ENCODE data around the gene N4BP2L1.

The N4BP2L1 gene

GRCh38 chr13:32427852-32428580 is at the start of gene N4BP2L1:
TSS of gene N4BP2L1 (minus strand) at chr13:32428130. CDS start at chr13:32428082, 48 bp downstream.
- peak; percentile 61 for DNase-seq

DNA sequence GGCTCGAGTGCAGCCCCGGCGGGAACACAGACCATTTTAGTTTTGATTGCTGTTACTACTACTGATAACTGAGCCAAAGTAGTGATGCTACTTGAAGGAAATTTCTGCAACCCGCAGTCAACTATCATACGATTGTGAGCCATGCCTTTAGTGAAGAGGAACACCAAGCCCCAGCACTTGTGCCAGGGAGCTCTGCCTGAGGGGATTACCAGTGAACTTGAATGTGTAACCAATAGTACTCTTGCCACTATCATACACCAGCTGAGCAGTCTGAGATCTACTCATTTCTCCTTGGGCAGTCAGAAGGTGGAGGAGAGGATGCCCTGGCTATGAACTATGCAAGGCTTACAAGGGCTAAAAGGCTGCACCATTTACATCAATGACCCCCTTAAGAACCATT is 49.0 kb upstream of the N4BP2L1 start:
- no peak for DNase-seq

DNA sequence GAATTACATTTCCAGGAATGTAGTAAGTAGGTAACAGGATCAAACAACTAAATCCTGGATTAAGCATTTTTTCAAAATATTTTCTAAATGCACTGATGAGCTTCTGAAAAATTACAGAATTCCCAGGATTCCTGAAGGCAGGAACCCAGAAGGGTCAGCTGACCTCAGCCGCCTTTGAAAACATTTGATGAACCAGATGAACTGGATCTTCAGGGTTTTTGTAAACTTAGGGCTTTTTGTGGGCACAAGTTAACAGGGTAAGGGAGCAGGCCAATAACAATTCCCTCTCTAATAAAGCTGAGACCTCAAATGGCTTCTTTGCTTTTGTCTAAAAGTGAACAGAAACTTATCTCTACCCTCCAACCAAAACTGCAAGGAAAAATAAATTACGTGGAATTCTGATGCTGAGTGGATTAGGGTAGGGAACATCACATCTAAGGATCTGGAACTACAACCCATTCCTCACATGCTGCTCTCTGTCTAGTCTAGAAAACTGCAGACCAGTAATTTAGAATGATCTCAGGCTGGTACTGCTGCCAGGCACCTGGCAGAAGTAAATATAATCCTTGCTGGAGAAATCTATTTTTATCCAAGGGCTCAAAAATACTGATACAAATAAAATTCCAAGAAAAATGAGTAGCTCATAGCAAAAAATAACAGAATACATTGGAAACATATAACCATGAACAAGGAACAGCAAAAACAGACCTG is 48.2 kb upstream of the N4BP2L1 start:
- no peak for DNase-seq

DNA sequence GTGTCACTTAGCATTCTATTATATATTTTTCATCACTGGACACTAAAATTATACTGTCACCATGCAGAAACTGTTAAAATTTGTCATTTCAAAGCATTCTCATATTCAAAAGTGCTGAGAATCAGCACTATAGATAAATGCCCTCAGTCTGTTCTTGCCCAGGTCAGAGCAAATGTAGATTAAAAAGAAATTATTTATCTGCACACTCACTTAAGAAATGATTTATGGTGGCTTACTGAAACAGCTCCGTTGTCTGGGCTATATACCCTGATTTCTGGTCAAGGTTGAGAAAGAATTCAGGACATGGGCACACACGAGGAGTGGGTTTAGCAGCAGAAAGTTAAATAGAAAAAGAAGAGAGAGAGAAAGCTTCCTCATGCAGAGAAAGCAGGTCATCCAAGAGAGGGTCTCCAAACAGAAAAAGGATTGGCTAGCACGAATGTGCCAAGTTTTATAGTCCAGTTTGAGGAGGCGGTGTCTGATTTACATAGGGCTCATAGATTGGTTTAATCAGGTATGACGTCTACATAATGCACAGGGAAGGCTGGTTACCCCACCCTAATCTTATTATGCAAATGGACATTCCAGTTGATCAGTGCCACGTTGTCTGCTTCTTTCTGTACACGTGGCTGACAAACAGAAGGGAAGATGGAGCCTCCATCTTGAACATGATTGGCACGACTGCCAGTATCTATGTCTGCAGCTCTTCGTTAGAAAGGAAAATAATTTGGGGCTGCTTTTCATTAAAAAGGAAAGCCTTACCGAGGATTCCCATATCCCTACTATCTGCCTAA is 47.3 kb upstream of the N4BP2L1 start:
- no peak for DNase-seq

GRCh38 chr13:32473650-32474049 is 45.7 kb upstream of the N4BP2L1 start:
- no peak for DNase-seq

DNA sequence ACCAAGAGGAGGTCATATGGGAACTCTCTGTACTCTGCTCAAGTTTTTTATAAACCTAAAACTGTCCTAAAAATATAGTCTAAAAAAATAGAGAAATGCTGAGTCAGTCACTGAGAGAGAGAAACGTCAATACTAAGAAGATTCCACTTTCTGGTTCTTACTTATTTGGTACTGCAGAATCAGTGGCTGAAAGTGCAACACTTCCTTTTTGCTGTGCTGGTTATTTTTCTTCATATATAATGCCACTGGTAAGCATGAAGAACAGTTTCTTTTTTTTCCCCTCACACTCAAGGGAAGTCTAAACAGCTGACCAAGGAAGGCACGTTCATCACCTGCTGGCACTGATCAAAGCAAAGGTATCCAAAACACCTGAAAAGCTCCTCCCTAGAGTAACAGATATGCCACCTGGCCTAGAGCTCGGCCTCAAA is 44.3 kb upstream of the N4BP2L1 start:
- no peak for DNase-seq

GRCh38 chr13:32471187-32471922 is 43.4 kb upstream of the N4BP2L1 start:
- no peak for DNase-seq

GRCh38 chr13:32468502-32469142 is 40.7 kb upstream of the N4BP2L1 start:
- DNase-seq: no peak

GRCh38 chr13:32456591-32456990 is 28.7 kb upstream of the N4BP2L1 start:
- no peak for DNase-seq

DNA sequence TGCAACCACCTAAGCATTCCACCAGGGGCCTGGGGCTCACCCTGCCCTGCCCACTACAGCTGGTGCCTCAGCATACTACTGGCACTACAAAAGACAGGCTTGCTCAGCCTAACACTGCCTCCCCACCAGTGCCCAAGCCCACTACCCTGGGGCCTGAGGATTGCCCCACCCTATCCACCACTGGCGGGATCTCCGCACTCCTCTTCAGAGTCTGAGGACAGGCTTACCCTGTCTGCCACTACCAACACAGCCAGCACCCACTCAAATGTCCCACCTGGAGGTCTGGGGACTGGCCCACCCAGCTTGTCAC is 27.6 kb upstream of the N4BP2L1 start:
- no peak for DNase-seq

- DNase-seq: no peak
Observed at GRCh38 chr13:32454886-32455593, 27.1 kb upstream of the N4BP2L1 start.

GRCh38 chr13:32453981-32454380 is 26.1 kb upstream of the N4BP2L1 start:
- DNase-seq: no peak

DNA sequence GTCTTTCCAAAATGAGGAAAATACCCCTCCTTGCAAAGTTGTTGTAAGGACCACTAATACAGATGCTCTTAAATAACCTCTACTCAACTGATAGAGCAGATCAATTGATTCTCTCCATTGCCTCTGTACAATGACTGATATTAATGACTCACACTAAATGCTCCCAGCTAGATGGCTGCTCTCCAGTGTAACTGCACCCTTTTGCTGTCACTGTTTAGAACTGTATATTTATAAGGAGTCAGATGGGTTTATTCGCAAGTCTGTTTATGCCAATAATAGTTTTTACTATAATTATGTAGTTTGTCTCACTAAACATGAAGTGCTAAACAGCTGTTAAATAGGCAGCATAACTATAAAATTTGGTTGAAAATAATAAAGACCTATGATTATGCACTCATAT is 21.0 kb upstream of the N4BP2L1 start:
- no peak for DNase-seq

- DNase-seq: no peak
Observed at GRCh38 chr13:32447894-32448623, 20.1 kb upstream of the N4BP2L1 start.

GRCh38 chr13:32446773-32447465 is 19.0 kb upstream of the N4BP2L1 start:
- DNase-seq: no peak

GRCh38 chr13:32446220-32446619 is 18.3 kb upstream of the N4BP2L1 start:
- no peak for DNase-seq

DNA sequence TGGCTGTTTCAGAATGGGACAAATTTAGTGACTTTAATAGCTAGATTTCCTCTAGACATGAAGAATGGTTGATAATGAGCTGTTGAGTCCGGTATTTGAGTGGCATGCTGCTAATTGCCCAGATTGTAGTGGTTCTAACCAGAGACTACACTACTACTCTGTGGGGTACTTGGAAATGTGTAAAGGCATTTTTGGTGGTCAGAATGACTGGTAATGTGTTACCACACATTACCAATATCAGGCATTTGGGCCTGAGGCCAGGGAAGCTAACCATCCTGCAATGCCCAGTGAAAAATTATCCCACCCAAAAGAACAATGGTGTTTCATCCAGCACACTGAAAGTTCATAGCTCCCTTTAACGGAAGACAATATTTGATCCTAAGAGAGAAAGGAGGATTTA is 17.5 kb upstream of the N4BP2L1 start:
- no peak for DNase-seq

DNA sequence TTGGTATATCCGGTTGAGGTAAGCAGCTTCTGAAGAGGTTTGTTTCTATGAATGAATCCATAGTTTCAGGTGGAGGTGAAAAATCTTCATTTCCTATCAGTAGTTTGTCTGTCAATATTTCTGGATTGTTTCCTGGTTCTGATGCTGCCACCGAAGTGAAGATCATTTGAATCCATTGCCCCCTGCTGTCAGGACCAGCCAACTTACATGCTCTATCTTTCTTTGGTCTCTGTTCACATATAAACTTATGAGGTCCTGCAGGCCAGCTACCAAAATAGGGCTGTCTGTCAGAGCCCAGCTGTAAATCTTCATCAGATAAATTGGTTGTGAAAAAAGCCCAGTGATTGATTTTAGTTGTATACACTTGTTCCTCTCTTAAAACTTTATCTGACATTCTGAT is 15.2 kb upstream of the N4BP2L1 start:
- DNase-seq: no peak

DNA sequence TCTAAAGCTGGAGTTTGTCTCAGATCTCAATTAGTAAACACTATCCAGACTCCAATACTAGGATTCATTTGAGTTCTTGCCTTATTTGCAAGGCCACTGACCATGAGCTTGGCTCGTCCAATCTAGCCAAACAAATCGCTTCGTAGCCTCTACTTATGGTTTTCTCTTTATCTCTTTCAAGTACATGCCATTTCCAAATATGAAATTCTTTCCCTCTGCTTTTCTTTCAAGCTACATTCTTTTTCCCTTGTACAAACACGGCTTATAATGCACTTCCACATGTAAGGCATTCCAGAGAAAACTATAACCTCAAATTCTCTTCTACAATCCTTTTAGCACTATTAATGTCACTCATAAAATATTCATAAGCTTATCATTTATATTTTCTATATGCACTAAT is 10.9 kb upstream of the N4BP2L1 start:
- DNase-seq: no peak

- no peak for DNase-seq
Observed at GRCh38 chr13:32432856-32433255, 4.9 kb upstream of the N4BP2L1 start.

GRCh38 chr13:32431361-32431760 is 3.4 kb upstream of the N4BP2L1 start:
- DNase-seq: no peak
